Subcutaneous abdominal adipose tissue (tissue), 5 donors: ENCODE results near the gene TMEM109.

ENCODE experiments used
- H3K27ac ChIP-seq: one replicate; pipeline ENCODE4 v1.7.0; 2013; ENCODE audit warnings: low read depth, mild to moderate bottlenecking, inconsistent platforms, low read length, moderate library complexity
- H3K27me3 ChIP-seq, 5 donors: one replicate each; pipeline ENCODE4 v1.7.0; 2013; ENCODE audit warnings: low read length in 5 of 5, inconsistent platforms in 1 of 5; ENCODE audit not compliant: control insufficient read depth in 5 of 5, insufficient read depth in 4 of 5
- H3K36me3 ChIP-seq, 5 donors: one replicate each; pipeline ENCODE4 v1.7.0; 2013; ENCODE audit warnings: low read length in 5 of 5; ENCODE audit not compliant: control insufficient read depth in 5 of 5, insufficient read depth in 5 of 5
- H3K4me1 ChIP-seq, 5 donors: one replicate each; pipeline ENCODE4 v1.7.0; 2013; ENCODE audit warnings: low read length in 5 of 5, mild to moderate bottlenecking in 3 of 5, moderate library complexity in 1 of 5; ENCODE audit not compliant: control insufficient read depth in 5 of 5, insufficient read depth in 5 of 5
- H3K4me3 ChIP-seq, 5 donors: one replicate each; pipeline ENCODE4 v1.7.0; 2013; ENCODE audit warnings: low read length in 5 of 5, low read depth in 1 of 5
- H3K9ac ChIP-seq, 5 donors: one replicate each; pipeline ENCODE4 v1.7.0; 2013; ENCODE audit warnings: low read length in 5 of 5, mild to moderate bottlenecking in 4 of 5, moderate library complexity in 3 of 5
- H3K9me3 ChIP-seq, 5 donors: one replicate each; pipeline ENCODE4 v1.7.0; 2013; ENCODE audit warnings: low read length in 5 of 5; ENCODE audit not compliant: control insufficient read depth in 5 of 5
- donor health status: healthy.
- donor health status: healthy.
- donor health status: healthy.
- donor health status: healthy.
- donor health status: healthy.

The TMEM109 gene

GRCh38 chr11:60946601-60947264 lies 32.8 kb downstream of the TMEM109 start:
- peaks cover 0 to 46% (median 20%) of the 10 kb centered on the region in 5 donors for H3K36me3 ChIP-seq
- peaks cover 0 to 43% (median 13%) of the 10 kb centered on the region in 5 donors for H3K4me1 ChIP-seq
- no peaks in the 10 kb centered on the region for H3K9me3 ChIP-seq
- H3K9ac ChIP-seq = no peak overlapping the region
- H3K4me3 ChIP-seq = no peak overlapping the region
- H3K27me3 ChIP-seq = no peaks in the 10 kb centered on the region
- H3K27ac ChIP-seq = no peak overlapping the region

- H3K4me3 ChIP-seq = no peak overlapping the region
- no peaks in the 10 kb centered on the region for H3K27me3 ChIP-seq
- H3K36me3 ChIP-seq = peaks cover 0 to 36% (median 15%) of the 10 kb centered on the region in 5 donors
- H3K27ac ChIP-seq = no peak overlapping the region
- no peaks in the 10 kb centered on the region for H3K9me3 ChIP-seq
- peak overlapping the region in 1 of 5 donors; percentile 2 for H3K9ac ChIP-seq
- H3K4me1 ChIP-seq = peaks cover 0 to 47% (median 22%) of the 10 kb centered on the region in 5 donors
These were observed 33.7 kb downstream of the TMEM109 start for GRCh38 chr11:60947700-60948099.

GRCh38 chr11:60948250-60948649 lies 34.3 kb downstream of the TMEM109 start:
- H3K9ac ChIP-seq = no peak overlapping the region
- H3K27me3 ChIP-seq = no peaks in the 10 kb centered on the region
- no peaks in the 10 kb centered on the region for H3K9me3 ChIP-seq
- H3K27ac ChIP-seq = no peak overlapping the region
- H3K36me3 ChIP-seq = peaks cover 0 to 32% (median 15%) of the 10 kb centered on the region in 5 donors
- H3K4me1 ChIP-seq = peaks cover 0 to 51% (median 26%) of the 10 kb centered on the region in 5 donors
- H3K4me3 ChIP-seq = no peak overlapping the region

- Histone ChIP-seq H3K36me3 (peaks cover 0 to 22% (median 12%) of the 10 kb centered on the region in 5 donors), H3K9me3 (no peaks in the 10 kb centered on the region), H3K27ac (no peak overlapping the region), H3K27me3 (no peaks in the 10 kb centered on the region), H3K4me3 (peak overlapping the region; percentile 51 to 73 (median 60)), H3K4me1 (peaks cover 0 to 51% (median 26%) of the 10 kb centered on the region in 5 donors), H3K9ac (peak overlapping the region in 2 of 5 donors; percentile 37 to 53)
These were observed 36.1 kb downstream of the TMEM109 start for GRCh38 chr11:60950024-60950423.

- Histone ChIP-seq H3K27me3 (no peaks in the 10 kb centered on the region), H3K36me3 (peaks cover 0 to 13% (median 7%) of the 10 kb centered on the region in 5 donors)
These were observed 37.1 kb downstream of the TMEM109 start for GRCh38 chr11:60950933-60951605.

GRCh38 chr11:60951606-60951903 lies 37.6 kb downstream of the TMEM109 start:
- Histone ChIP-seq H3K4me1 (peaks cover 0 to 46% (median 26%) of the 10 kb centered on the region in 5 donors), H3K9ac (peak overlapping the region; percentile 3 to 84 (median 70)), H3K27me3 (no peaks in the 10 kb centered on the region), H3K27ac (peak overlapping the region; percentile 87), H3K9me3 (no peaks in the 10 kb centered on the region), H3K4me3 (peak overlapping the region; percentile 58 to 93 (median 79)), H3K36me3 (peaks cover 0 to 8% (median 2%) of the 10 kb centered on the region in 5 donors)

More at GRCh38 chr11:60950933-60951605, 37.1 kb downstream of the TMEM109 start:
- peak overlapping the region; percentile 58 to 87 (median 73) for H3K4me3 ChIP-seq
- H3K27ac ChIP-seq = no peak overlapping the region
- H3K9ac ChIP-seq = peak overlapping the region in 4 of 5 donors; percentile 11 to 84 (median 72)
- H3K4me1 ChIP-seq = peaks cover 0 to 50% (median 26%) of the 10 kb centered on the region in 5 donors
- no peaks in the 10 kb centered on the region for H3K9me3 ChIP-seq

- H3K27ac ChIP-seq = peak within 1 kb of the TSS; percentile 87
- no peaks in the 10 kb centered on the region for H3K27me3 ChIP-seq
- no peaks in the 10 kb centered on the region for H3K9me3 ChIP-seq
- H3K4me1 ChIP-seq = peaks cover 0 to 45% (median 26%) of the 10 kb centered on the region in 5 donors
- peak within 1 kb of the TSS; percentile 3 to 84 (median 70) for H3K9ac ChIP-seq
- H3K36me3 ChIP-seq = peaks cover 0 to 5% (median 0%) of the 10 kb centered on the region in 5 donors
- peak within 1 kb of the TSS; percentile 58 to 93 (median 79) for H3K4me3 ChIP-seq
These were observed 38.2 kb downstream of the TMEM109 start, which contains the start of gene SLC15A3 for GRCh38 chr11:60951904-60952741. TSS of gene SLC15A3 (minus strand) at chr11:60952176. CDS start at chr11:60951551, 625 bp downstream.

- peak overlapping the region; percentile 58 to 93 (median 79) for H3K4me3 ChIP-seq
- peak overlapping the region; percentile 87 for H3K27ac ChIP-seq
These were observed 38.8 kb downstream of the TMEM109 start for GRCh38 chr11:60952742-60953170.

GRCh38 chr11:60953781-60954180 lies 39.8 kb downstream of the TMEM109 start:
- no peaks in the 10 kb centered on the region for H3K27me3 ChIP-seq
- H3K36me3 ChIP-seq = peaks cover 0 to 2% (median 0%) of the 10 kb centered on the region in 5 donors
- no peaks in the 10 kb centered on the region for H3K9me3 ChIP-seq
- H3K4me3 ChIP-seq = no peak overlapping the region
- H3K4me1 ChIP-seq = peaks cover 0 to 47% (median 29%) of the 10 kb centered on the region in 5 donors
- H3K9ac ChIP-seq = no peak overlapping the region
- no peak overlapping the region for H3K27ac ChIP-seq

More at GRCh38 chr11:60952742-60953170, 38.8 kb downstream of the TMEM109 start:
- Histone ChIP-seq H3K36me3 (peaks cover 0 to 5% (median 0%) of the 10 kb centered on the region in 5 donors), H3K4me1 (peaks cover 0 to 42% (median 26%) of the 10 kb centered on the region in 5 donors), H3K9me3 (no peaks in the 10 kb centered on the region), H3K9ac (peak overlapping the region; percentile 3 to 84 (median 70)), H3K27me3 (no peaks in the 10 kb centered on the region)
